ENCODE data around the gene TVP23B. TPM values are rescaled to one million over a fixed set of nuclear protein-coding genes. Genes with fewer than 3 reads are reported as not detected.
A peak's percentile ranks its signal among the peaks of the same experiment; 100 is the strongest.

The TVP23B gene
- polyA plus RNA-seq, 1 of the 3 experiments (the other 2 are of a cell fraction), result 22.9 TPM

- ChIA-PET POLR2A (no interaction called here), CTCF (interaction anchor here (1.0 kb wide), 1 partner anchor 37 kb away, joined by 3 read pairs; no protein-coding TSS in a partner anchor)
- 0% methylated on average over 21 of the region's 29 CpGs for WGBS (ENCODE audit: low lambda C conversion rate)
- peak; percentile 60; the same call in 1 of the 2 replicates for TF ChIP-seq YY1 (IDR thresholded peaks at IDR 0.05; ENCODE audit: low read depth)
- TF ChIP-seq, protein P1, sequence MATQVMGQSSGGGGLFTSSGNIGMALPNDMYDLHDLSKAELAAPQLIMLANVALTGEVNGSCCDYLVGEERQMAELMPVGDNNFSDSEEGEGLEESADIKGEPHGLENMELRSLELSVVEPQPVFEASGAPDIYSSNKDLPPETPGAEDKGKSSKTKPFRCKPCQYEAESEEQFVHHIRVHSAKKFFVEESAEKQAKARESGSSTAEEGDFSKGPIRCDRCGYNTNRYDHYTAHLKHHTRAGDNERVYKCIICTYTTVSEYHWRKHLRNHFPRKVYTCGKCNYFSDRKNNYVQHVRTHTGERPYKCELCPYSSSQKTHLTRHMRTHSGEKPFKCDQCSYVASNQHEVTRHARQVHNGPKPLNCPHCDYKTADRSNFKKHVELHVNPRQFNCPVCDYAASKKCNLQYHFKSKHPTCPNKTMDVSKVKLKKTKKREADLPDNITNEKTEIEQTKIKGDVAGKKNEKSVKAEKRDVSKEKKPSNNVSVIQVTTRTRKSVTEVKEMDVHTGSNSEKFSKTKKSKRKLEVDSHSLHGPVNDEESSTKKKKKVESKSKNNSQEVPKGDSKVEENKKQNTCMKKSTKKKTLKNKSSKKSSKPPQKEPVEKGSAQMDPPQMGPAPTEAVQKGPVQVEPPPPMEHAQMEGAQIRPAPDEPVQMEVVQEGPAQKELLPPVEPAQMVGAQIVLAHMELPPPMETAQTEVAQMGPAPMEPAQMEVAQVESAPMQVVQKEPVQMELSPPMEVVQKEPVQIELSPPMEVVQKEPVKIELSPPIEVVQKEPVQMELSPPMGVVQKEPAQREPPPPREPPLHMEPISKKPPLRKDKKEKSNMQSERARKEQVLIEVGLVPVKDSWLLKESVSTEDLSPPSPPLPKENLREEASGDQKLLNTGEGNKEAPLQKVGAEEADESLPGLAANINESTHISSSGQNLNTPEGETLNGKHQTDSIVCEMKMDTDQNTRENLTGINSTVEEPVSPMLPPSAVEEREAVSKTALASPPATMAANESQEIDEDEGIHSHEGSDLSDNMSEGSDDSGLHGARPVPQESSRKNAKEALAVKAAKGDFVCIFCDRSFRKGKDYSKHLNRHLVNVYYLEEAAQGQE (IDR thresholded peaks at IDR 0.05; ENCODE audit: low read depth, low read length), result no peak
- peak in 1 of 2 experiments; percentile 19; a peak in 1 of 4 replicates for TF ChIP-seq EP300 (IDR thresholded peaks at IDR 0.05; ENCODE audit: borderline replicate concordance in 1 of 2, low read depth in 1 of 2, low read length in 1 of 2)
- peak; percentile 53; the same call in 1 of the 2 replicates for TF ChIP-seq MXI1 (IDR thresholded peaks at IDR 0.05; ENCODE audit: low read depth, low read length)
- TF ChIP-seq ELF1 (IDR thresholded peaks at IDR 0.05), result no peak
- TF ChIP-seq, protein P2, sequence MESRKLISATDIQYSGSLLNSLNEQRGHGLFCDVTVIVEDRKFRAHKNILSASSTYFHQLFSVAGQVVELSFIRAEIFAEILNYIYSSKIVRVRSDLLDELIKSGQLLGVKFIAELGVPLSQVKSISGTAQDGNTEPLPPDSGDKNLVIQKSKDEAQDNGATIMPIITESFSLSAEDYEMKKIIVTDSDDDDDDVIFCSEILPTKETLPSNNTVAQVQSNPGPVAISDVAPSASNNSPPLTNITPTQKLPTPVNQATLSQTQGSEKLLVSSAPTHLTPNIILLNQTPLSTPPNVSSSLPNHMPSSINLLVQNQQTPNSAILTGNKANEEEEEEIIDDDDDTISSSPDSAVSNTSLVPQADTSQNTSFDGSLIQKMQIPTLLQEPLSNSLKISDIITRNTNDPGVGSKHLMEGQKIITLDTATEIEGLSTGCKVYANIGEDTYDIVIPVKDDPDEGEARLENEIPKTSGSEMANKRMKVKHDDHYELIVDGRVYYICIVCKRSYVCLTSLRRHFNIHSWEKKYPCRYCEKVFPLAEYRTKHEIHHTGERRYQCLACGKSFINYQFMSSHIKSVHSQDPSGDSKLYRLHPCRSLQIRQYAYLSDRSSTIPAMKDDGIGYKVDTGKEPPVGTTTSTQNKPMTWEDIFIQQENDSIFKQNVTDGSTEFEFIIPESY (IDR thresholded peaks at IDR 0.05; ENCODE audit: borderline replicate concordance, low read depth), result no peak
- TF ChIP-seq, protein P3, sequence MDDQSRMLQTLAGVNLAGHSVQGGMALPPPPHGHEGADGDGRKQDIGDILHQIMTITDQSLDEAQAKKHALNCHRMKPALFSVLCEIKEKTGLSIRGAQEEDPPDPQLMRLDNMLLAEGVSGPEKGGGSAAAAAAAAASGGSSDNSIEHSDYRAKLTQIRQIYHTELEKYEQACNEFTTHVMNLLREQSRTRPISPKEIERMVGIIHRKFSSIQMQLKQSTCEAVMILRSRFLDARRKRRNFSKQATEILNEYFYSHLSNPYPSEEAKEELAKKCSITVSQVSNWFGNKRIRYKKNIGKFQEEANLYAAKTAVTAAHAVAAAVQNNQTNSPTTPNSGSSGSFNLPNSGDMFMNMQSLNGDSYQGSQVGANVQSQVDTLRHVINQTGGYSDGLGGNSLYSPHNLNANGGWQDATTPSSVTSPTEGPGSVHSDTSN (IDR thresholded peaks at IDR 0.05), result no peak
- TF ChIP-seq RCOR1 (IDR thresholded peaks at IDR 0.05; ENCODE audit: low read length), result no peak; the same call in 1 of the 2 replicates
- TF ChIP-seq SIN3A (IDR thresholded peaks at IDR 0.05; ENCODE audit: borderline replicate concordance, low read depth, low read length), result peak; percentile 69; the same call in 1 of the 2 replicates
- TF ChIP-seq GABPA (IDR thresholded peaks at IDR 0.05; ENCODE audit: low read depth), result no peak
- no peak for TF ChIP-seq MEF2A (IDR thresholded peaks at IDR 0.05; ENCODE audit: borderline replicate concordance, low read depth)
- no peak for TF ChIP-seq RXRA (IDR thresholded peaks at IDR 0.05; ENCODE audit: borderline replicate concordance, low read depth)
- no peak for TF ChIP-seq FOXM1 (IDR thresholded peaks at IDR 0.05; ENCODE audit: low read depth)
- TF ChIP-seq CHD2 (IDR thresholded peaks at IDR 0.05; ENCODE audit: low read length, partially characterized antibody), result peak; percentile 58
- TF ChIP-seq FOSL2 (IDR thresholded peaks at IDR 0.05; ENCODE audit: borderline replicate concordance, low read depth), result no peak
- TF ChIP-seq TEAD4 (IDR thresholded peaks at IDR 0.05; ENCODE audit: borderline replicate concordance, insufficient read depth), result no peak
- peak; percentile 66 for TF ChIP-seq MAX (IDR thresholded peaks at IDR 0.05; ENCODE audit: low read depth)
- no peak for TF ChIP-seq RAD21 (IDR thresholded peaks at IDR 0.05; ENCODE audit: low read length)
- no peak for TF ChIP-seq GATA2 (CRISPR knock-in tag; IDR thresholded peaks at IDR 0.05)
- TF ChIP-seq USF2 (IDR thresholded peaks at IDR 0.05; ENCODE audit: borderline replicate concordance, low read depth, low read length), result peak; percentile 93
- TF ChIP-seq RFX5 (IDR thresholded peaks at IDR 0.05; ENCODE audit: low read length), result peak; percentile 93
- no peak for TF ChIP-seq EZH2phosphoT487 (IDR thresholded peaks at IDR 0.05; ENCODE audit: borderline replicate concordance, low read depth)
- TF ChIP-seq, protein P4, sequence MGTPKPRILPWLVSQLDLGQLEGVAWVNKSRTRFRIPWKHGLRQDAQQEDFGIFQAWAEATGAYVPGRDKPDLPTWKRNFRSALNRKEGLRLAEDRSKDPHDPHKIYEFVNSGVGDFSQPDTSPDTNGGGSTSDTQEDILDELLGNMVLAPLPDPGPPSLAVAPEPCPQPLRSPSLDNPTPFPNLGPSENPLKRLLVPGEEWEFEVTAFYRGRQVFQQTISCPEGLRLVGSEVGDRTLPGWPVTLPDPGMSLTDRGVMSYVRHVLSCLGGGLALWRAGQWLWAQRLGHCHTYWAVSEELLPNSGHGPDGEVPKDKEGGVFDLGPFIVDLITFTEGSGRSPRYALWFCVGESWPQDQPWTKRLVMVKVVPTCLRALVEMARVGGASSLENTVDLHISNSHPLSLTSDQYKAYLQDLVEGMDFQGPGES (IDR thresholded peaks at IDR 0.05; ENCODE audit: low read depth, low read length), result peak; percentile 23; the same call in 1 of the 2 replicates
- TF ChIP-seq TCF12 (IDR thresholded peaks at IDR 0.05), result no peak
These were observed 75.0 kb downstream of the TVP23B start for GRCh38 chr17:18855831-18856569.

More at GRCh38 chr17:18855831-18856569, 75.0 kb downstream of the TVP23B start:
- Histone ChIP-seq H3K9me3 (no peaks in the 10 kb centered on the region), H3K4me2 (peak overlapping the region; percentile 87), H3F3A (replicated peaks; ENCODE audit: insufficient read depth) (no peaks in the 10 kb centered on the region), H3K36me3 (replicated peaks in 1 of 2; ENCODE audit: control insufficient read depth in 1 of 2, insufficient read depth in 2 of 2, low read length in 1 of 2) (no peaks in the 10 kb centered on the region), H3K4me1 (ENCODE audit: control insufficient read depth in 1 of 2, insufficient read depth in 2 of 2, low read depth in 1 of 2, low read length in 1 of 2) (peaks cover 7 to 17% of the 10 kb centered on the region in 2 experiments; a peak in 3 of 4 replicates), H3K79me2 (ENCODE audit: insufficient read depth) (peaks cover 41% of the 10 kb centered on the region), H2AFZ (ENCODE audit: low read depth) (peak overlapping the region; percentile 86), H3K27me3 (ENCODE audit: insufficient read depth) (no peaks in the 10 kb centered on the region), H4K20me1 (ENCODE audit: insufficient read depth) (no peaks in the 10 kb centered on the region), H3K9ac (peak overlapping the region; percentile 58), H3K4me3 (ENCODE audit: low read depth in 2 of 2, low read length in 1 of 2) (peak overlapping the region; percentile 59 to 63), H3K9me2 (no peaks in the 10 kb centered on the region), H3K27ac (ENCODE audit: low read depth in 2 of 2, low read length in 1 of 2) (peak overlapping the region; percentile 53 to 89; a peak in 3 of 4 replicates)
- peak; percentile 86 for DNase-seq
